ENCODE data around the gene FAM227B. TPM values are rescaled to one million over a fixed set of nuclear protein-coding genes. Genes with fewer than 3 reads are reported as not detected.

FAM227B gene
- total RNA-seq, 1 donor from 2014 or later = 3.2 TPM

GRCh38 chr15:49387471-49387870 is 233.1 kb downstream of the FAM227B start:
- DNase-seq (ENCODE audit: low read depth) = no peak
- H3K4me3 ChIP-seq (ENCODE audit: low read depth, low read length) = no peak overlapping the region
- TF ChIP-seq, protein P1, sequence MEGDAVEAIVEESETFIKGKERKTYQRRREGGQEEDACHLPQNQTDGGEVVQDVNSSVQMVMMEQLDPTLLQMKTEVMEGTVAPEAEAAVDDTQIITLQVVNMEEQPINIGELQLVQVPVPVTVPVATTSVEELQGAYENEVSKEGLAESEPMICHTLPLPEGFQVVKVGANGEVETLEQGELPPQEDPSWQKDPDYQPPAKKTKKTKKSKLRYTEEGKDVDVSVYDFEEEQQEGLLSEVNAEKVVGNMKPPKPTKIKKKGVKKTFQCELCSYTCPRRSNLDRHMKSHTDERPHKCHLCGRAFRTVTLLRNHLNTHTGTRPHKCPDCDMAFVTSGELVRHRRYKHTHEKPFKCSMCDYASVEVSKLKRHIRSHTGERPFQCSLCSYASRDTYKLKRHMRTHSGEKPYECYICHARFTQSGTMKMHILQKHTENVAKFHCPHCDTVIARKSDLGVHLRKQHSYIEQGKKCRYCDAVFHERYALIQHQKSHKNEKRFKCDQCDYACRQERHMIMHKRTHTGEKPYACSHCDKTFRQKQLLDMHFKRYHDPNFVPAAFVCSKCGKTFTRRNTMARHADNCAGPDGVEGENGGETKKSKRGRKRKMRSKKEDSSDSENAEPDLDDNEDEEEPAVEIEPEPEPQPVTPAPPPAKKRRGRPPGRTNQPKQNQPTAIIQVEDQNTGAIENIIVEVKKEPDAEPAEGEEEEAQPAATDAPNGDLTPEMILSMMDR (conservative IDR thresholded peaks at IDR 0.05; ENCODE audit: low read depth, low read length) = no peak

DNA sequence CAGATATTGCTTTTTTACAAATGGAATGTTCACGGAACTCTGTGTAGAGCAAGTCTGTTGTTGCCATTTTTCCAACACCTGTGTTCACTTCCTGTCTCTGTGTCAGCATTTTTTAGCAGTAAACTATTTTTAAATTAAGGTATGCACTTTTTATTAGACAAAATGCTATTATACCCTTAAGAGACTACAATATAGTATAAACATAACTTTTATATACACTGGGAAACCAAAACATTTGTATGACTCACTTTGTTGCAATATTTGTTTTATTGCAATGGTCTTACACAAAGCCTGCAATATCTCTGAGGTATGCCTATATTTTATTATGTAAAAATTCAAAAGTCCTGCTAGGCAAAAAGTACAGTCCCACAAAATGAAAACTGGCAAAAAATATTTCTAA is 237.4 kb downstream of the FAM227B start:
- TF ChIP-seq, protein P1 (conservative IDR thresholded peaks at IDR 0.05; ENCODE audit: low read depth, low read length) = no peak
- H3K4me3 ChIP-seq (ENCODE audit: low read depth, low read length) = no peak overlapping the region
- DNase-seq (ENCODE audit: low read depth) = no peak

- DNase-seq (ENCODE audit: low read depth) = no peak
- H3K4me3 ChIP-seq (ENCODE audit: low read depth, low read length) = no peak overlapping the region
- TF ChIP-seq, protein P1 (conservative IDR thresholded peaks at IDR 0.05; ENCODE audit: low read depth, low read length) = no peak
Observed at GRCh38 chr15:49382394-49382793, 238.2 kb downstream of the FAM227B start.

- TF ChIP-seq, protein P1 (conservative IDR thresholded peaks at IDR 0.05; ENCODE audit: low read depth, low read length) = no peak
- H3K4me3 ChIP-seq (ENCODE audit: low read depth, low read length) = no peak overlapping the region
- no peak for DNase-seq (ENCODE audit: low read depth)
Observed at GRCh38 chr15:49380912-49381311, 239.7 kb downstream of the FAM227B start.

DNA sequence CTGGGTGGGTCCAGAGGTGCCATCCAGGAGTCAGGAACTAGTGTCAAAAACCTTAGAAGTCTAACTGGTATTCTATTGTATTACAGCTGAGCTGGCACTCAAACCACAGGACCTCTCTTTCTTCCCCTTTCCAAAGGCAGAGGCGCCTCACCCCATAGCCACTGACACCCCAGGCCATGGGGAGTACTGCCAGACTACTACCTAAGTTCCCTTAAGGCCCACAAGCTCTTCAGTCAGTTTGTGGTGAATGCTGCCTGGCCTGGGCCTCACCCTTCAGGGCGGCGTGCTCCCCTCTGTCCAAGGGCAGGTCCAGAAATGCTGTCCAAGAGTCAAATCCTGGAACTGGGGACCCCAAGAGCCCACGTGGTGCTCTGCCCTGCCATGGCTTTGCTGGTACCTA is 240.6 kb downstream of the FAM227B start:
- DNase-seq (ENCODE audit: low read depth) = no peak
- no peak overlapping the region for H3K4me3 ChIP-seq (ENCODE audit: low read depth, low read length)
- TF ChIP-seq, protein P1 (conservative IDR thresholded peaks at IDR 0.05; ENCODE audit: low read depth, low read length) = no peak

DNA sequence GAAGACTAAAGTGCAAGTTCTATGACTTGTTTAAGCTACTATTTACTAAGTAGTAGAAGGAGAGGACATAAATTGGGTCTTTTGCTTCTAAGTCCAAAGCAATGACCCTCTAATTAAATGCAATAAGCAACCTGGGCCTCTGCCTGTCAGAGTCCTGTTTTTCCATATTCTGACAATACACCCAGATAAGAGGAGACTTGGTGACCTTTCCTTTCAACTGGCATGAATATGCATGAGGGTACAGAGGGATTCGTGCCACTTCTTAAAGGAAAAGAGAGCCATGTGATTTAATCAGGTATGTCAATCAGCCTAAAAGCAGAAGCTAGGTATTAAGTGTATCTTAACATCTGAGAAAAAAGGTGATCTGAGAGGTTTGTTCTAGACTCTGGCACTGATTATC is 248.3 kb downstream of the FAM227B start:
- TF ChIP-seq, protein P1 (conservative IDR thresholded peaks at IDR 0.05; ENCODE audit: low read depth, low read length) = no peak
- no peak overlapping the region for H3K4me3 ChIP-seq (ENCODE audit: low read depth, low read length)
- DNase-seq (ENCODE audit: low read depth) = no peak

GRCh38 chr15:49370782-49371181 is 249.8 kb downstream of the FAM227B start:
- DNase-seq (ENCODE audit: low read depth) = no peak
- no peak overlapping the region for H3K4me3 ChIP-seq (ENCODE audit: low read depth, low read length)
- TF ChIP-seq, protein P1 (conservative IDR thresholded peaks at IDR 0.05; ENCODE audit: low read depth, low read length) = peak; percentile 30

All from epithelial cell of proximal tubule (primary cell).